Measurements from ENCODE around the gene LYRM4.

LYRM4 gene

GRCh38 chr6:5205877-5206850 lies 54.6 kb downstream of the LYRM4 start:
- peak; percentile 48 for DNase-seq (ENCODE audit: low read depth)

GRCh38 chr6:5205035-5205507 lies 55.7 kb downstream of the LYRM4 start:
- no peak for DNase-seq (ENCODE audit: low read depth)

- DNase-seq (ENCODE audit: low read depth), result no peak
Measured at GRCh38 chr6:5204376-5204775, 56.4 kb downstream of the LYRM4 start.

- no peak for DNase-seq (ENCODE audit: low read depth)
Measured at GRCh38 chr6:5203546-5203945, 57.2 kb downstream of the LYRM4 start.

- no peak for DNase-seq (ENCODE audit: low read depth)
Measured at GRCh38 chr6:5202941-5203340, 57.8 kb downstream of the LYRM4 start.

GRCh38 chr6:5202206-5202605 lies 58.5 kb downstream of the LYRM4 start:
- DNase-seq (ENCODE audit: low read depth), result no peak

- DNase-seq (ENCODE audit: low read depth), result no peak
Measured at GRCh38 chr6:5201271-5201670, 59.5 kb downstream of the LYRM4 start.

GRCh38 chr6:5199702-5200101 lies 61.0 kb downstream of the LYRM4 start:
- DNase-seq (ENCODE audit: low read depth), result no peak

- no peak for DNase-seq (ENCODE audit: low read depth)
Measured at GRCh38 chr6:5199283-5199682, 61.5 kb downstream of the LYRM4 start.

GRCh38 chr6:5197084-5197483 lies 63.7 kb downstream of the LYRM4 start:
- no peak for DNase-seq (ENCODE audit: low read depth)

GRCh38 chr6:5192135-5192794 lies 68.5 kb downstream of the LYRM4 start:
- DNase-seq (ENCODE audit: low read depth), result no peak

- DNase-seq (ENCODE audit: low read depth), result no peak
Measured at GRCh38 chr6:5191722-5192121, 69.0 kb downstream of the LYRM4 start.

- DNase-seq (ENCODE audit: low read depth), result no peak
Measured at GRCh38 chr6:5191222-5191621, 69.5 kb downstream of the LYRM4 start.

- DNase-seq (ENCODE audit: low read depth), result peak; percentile 85
Measured at GRCh38 chr6:5190507-5190906, 70.2 kb downstream of the LYRM4 start.

GRCh38 chr6:5188646-5189045 lies 72.1 kb downstream of the LYRM4 start:
- DNase-seq (ENCODE audit: low read depth), result no peak

GRCh38 chr6:5184878-5185277 lies 75.9 kb downstream of the LYRM4 start:
- no peak for DNase-seq (ENCODE audit: low read depth)

- DNase-seq (ENCODE audit: low read depth), result no peak
Measured at GRCh38 chr6:5184218-5184617, 76.5 kb downstream of the LYRM4 start.

GRCh38 chr6:5181510-5182317 lies 79.0 kb downstream of the LYRM4 start:
- no peak for DNase-seq (ENCODE audit: low read depth)

- DNase-seq (ENCODE audit: low read depth), result no peak
Measured at GRCh38 chr6:5180636-5181035, 80.1 kb downstream of the LYRM4 start.

- no peak for DNase-seq (ENCODE audit: low read depth)
Measured at GRCh38 chr6:5179917-5180316, 80.8 kb downstream of the LYRM4 start.

- DNase-seq (ENCODE audit: low read depth), result no peak
Measured at GRCh38 chr6:5178806-5179205, 81.9 kb downstream of the LYRM4 start.

- DNase-seq (ENCODE audit: low read depth), result no peak
Measured at GRCh38 chr6:5175635-5176034, 85.1 kb downstream of the LYRM4 start.
